GM21367 (cell line): ENCODE measurements around the gene RAET1G.
"Not testable (repeated sequence)": the region's sequence is repeated elsewhere in the genome, so short reads cannot be mapped to it uniquely, and the experiment has no call there.

Experiments
- ATAC-seq: cut with Tn5 transposase; IDR thresholded peaks from one replicate; pipeline ENCODE4 v1.9.1; 2021; ENCODE audit not compliant: unreplicated experiment

The RAET1G gene

GRCh38 chr6:149922642-149923326, at the start of gene RAET1G:
TSS of gene RAET1G (minus strand) at chr6:149923121. CDS start at chr6:149923010, 111 bp downstream.
- no peak for ATAC-seq

DNA sequence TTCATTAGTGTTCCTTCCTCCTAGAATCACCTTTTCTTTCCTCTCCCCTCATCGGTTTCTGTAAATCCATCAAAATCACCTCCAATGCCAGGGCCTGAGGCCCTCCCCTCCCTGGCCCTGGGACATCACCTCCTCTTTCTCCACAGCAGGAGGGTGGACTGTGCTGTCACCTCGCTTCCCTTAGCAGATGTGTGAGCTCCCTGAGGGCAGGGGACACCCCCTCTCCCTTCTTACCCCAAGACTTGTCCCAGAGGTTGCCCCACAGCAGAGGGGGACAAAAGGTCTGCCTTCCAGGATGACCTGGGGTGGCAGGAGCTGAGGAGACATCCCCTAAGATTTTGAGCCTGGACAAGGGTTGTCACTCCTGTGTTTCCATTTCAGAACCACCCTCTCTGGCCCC, 46.7 kb upstream of the RAET1G start:
- no peak for ATAC-seq

- not testable (repeated sequence) for ATAC-seq
Measured at GRCh38 chr6:149968909-149969308, 46.0 kb upstream of the RAET1G start.

DNA sequence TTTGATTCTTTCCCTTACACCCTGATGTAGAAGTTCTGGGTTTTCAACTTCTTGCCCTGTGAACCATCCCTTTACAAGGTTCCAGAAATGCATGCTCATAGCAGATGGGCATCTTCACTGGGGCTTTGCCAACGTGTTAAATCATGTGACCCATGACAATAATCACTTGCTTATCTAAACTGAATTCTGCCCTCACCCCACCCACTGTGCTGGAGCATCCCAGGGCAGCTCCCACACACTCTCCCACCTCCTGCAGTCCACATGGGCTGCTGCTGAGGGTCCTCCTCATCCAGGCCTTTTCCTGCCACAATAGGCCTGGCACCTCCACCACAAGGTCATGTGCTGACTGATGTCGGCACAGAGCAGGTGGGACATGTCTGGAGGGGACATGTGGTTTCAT, 45.1 kb upstream of the RAET1G start:
- ATAC-seq, result not testable (repeated sequence)

DNA sequence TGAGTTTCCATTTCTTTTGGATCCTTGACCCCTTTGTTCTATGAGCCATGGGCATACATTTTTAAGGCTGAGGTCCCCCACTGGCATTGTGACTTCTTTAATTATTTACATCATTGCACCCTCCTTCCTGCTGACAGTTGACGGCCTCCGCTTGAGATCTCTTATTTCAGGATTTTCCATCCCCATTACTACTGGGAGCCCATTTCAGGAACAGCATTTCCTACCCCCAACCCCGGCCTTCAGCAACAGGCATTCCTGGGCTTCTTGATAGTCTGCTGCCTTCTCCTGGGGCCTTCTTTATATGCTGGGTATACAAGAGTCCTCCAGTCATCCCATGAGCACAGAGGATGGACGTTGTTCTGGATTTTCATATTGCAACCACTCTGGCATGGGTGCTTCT, 44.7 kb upstream of the RAET1G start:
- ATAC-seq, result no peak

DNA sequence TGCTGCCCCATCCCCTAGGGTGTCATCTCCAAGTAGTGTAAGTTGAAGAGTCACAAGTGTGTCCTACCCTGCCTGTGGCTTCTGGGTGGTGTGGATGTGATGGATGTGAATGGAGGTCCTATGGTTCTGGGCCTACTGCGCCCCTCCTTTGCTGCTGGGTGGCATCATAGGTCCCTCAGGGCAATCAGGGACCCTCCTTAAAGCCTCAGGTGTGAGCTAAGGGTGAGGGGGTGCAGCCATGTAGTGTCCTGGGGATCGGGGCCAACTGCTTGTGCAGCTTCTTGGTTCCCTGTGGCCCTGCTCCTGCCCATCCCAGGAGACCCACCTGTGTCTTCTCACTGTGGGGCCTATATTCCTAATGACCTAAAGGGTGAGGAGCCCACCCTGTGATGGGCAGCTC, 43.4 kb upstream of the RAET1G start:
- ATAC-seq, result not testable (repeated sequence)

GRCh38 chr6:149965194-149966020, 42.5 kb upstream of the RAET1G start:
- no peak for ATAC-seq

DNA sequence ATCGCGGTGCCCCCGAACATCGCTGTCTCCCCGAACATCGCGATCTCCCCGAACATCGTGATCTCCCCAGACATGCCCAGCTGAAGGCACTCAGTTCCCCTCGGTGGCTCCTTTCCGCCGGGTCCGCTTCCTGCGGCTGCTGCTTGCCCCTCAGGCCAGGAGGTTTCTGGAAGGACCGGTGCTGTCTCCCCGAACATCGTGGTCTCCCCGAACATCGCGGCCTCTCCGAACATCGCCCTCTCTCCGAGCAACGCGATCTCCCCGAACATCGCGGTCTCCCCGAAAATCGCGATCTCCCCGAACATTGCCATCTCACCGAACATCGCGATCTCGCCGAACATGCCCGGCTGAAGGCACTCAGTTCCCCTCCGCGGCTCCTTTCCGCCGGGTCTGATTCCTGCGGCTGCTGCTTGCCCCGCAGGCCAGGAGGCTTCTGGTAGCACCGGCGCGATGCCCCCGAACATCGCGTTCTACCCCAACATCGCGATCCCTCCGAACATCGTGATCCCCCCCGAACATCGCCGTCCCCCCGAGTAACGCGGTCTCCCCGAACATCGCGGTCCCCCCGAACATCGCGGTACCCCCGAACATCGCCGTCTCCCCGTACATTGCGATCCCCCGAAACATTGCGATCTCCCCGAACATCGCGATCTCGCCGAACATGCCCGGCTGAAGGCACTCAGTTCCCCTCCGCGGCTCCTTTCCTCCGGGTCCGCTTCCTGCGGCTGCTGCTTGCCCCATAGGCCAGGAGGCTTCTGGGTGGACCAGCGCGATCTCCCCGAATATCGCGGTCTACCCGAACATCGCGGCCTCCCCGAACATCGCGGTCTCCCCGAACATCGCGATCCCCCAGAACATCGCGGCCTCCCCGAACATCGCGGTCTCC, 41.6 kb upstream of the RAET1G start:
- no peak for ATAC-seq

- peak; percentile 54 for ATAC-seq
Measured at GRCh38 chr6:149963462-149964307, 40.8 kb upstream of the RAET1G start, which contains the start of gene ULBP1. TSS of gene ULBP1 (plus strand) at chr6:149963943. CDS start at chr6:149964050, 107 bp downstream.

GRCh38 chr6:149963212-149963461, 40.2 kb upstream of the RAET1G start:
- no peak for ATAC-seq

GRCh38 chr6:149962461-149963211, 39.7 kb upstream of the RAET1G start:
- no peak for ATAC-seq

DNA sequence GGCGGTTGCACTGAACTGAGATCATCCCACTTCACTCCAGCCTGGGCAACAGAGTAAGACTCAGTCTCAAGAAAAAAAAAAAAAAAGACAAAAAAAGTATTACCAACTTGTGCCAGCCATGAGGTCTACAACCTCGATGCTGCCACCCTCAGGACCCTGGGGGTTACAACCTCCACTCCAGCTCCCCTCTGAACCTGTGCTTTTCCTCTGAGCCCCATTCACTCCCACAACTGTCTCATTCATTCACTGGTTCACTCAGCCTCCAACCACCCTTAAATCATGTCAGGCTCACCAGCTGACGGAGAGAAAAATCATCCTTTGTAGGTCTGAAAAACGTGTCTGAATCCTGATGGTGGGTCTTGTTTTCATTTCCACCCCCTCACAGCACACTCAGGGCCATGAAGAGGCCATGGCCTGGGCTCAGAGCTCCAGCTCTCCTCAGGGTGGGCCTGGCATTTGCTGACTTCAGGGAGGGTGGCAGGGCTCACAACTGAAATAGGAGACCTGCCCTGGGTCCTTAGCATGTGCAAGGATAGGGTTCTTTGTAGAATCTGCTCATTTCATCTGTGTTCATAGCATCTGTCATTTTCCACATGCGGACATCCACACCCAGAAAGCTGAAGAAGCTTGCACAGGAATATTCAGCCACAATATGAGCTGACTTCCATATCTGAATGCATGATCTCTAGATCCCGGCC, 39.0 kb upstream of the RAET1G start:
- ATAC-seq, result no peak

DNA sequence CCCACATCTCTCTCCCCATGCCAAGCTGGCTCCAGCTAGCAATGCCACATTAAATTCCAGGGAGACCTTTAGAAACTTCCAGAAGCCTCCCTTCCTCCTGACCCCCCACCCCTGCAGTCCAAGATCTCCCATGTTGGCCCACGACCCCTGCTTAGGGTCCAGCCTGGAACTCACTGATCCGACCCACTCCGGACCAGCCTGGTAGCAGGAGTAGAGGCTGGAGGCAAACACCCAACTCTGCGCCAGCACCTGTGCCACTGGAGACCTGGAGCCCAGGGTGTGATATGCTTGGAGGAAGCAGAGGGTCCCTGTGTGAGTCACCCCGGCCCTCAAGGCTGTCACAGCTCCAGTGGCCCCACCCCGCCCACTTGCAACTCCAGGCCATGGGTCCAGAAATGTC, 37.6 kb upstream of the RAET1G start:
- ATAC-seq, result no peak

GRCh38 chr6:149959806-149960205, 36.9 kb upstream of the RAET1G start:
- not testable (repeated sequence) for ATAC-seq

GRCh38 chr6:149958124-149958523, 35.2 kb upstream of the RAET1G start:
- ATAC-seq, result not testable (repeated sequence)

- not testable (repeated sequence) for ATAC-seq
Measured at GRCh38 chr6:149955654-149956317, 32.9 kb upstream of the RAET1G start.

GRCh38 chr6:149954984-149955653, 32.2 kb upstream of the RAET1G start:
- not testable (repeated sequence) for ATAC-seq

GRCh38 chr6:149954328-149954983, 31.5 kb upstream of the RAET1G start:
- ATAC-seq, result not testable (repeated sequence)
